ENCODE data around the gene KIAA1217. TPM values are rescaled to one million over a fixed set of nuclear protein-coding genes. Genes with fewer than 3 reads are reported as not detected.

The KIAA1217 gene
- polyA plus RNA-seq, 2 of the 4 experiments (the other 2 are of a cell fraction), result 1.5 to 2.7 TPM

DNA sequence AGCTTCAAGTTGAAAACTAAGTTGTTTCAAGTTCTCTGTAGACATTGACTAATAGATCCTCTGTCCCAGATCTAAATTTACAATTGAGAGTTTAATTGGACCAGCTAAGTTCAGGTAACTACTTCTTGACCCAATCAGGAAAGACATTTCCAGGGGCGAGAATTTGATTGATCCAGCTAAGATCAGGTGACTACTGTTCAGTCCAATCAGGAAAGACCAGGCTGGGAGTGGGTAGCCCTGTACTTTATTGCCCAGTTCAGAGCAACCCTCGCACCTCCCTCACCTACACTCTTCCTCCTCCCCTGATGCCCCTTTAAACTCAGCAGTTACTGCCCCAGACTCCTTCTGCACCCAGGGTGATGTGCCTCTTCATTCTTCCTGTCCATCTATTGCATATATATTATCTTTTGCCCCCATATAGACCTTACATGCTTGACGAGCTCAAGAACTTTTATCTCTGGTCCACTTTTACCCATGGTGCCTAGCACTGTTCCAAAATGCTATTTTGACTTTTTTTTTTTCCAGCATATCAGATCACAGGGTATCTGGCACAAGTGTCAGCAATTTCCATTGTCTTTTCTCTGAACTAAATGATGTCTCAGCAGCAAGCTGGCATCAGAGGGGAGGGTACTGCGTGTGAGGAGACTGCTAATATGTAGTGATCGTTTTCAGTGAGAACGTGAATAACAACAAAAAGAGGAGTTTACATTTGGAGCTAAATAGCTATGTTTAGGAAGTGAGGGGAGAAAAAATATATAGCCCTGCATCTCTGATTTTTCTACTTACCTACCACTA, 169.4 kb downstream of the KIAA1217 start:
- FAIRE-seq, result no peak
- Histone ChIP-seq H3K4me3 (no peak overlapping the region), H3K4me2 (no peak overlapping the region), H3K4me1 (no peaks in the 10 kb centered on the region; the same call in 2 of the 3 replicates), H3K27ac (no peak overlapping the region), H3K9me3 (no peaks in the 10 kb centered on the region)
- POLR2A ChIA-PET, result no interaction called here
- 18% methylated on average over 6 of the region's 6 CpGs for WGBS (ENCODE audit: missing lambda C conversion rate)
- TF ChIP-seq EHF (CRISPR knock-in tag; IDR thresholded peaks at IDR 0.05) (no peak), MYC (IDR thresholded peaks at IDR 0.05; ENCODE audit: borderline replicate concordance, low read length) (no peak), CHD2 (IDR thresholded peaks at IDR 0.05; ENCODE audit: low read length, partially characterized antibody) (no peak), FOXS1 (CRISPR knock-in tag; IDR thresholded peaks at IDR 0.05) (no peak), CHD4 (IDR thresholded peaks at IDR 0.05; ENCODE audit: borderline replicate concordance) (no peak), HOXA7 (CRISPR knock-in tag; IDR thresholded peaks at IDR 0.05) (no peak), RCOR1 (IDR thresholded peaks at IDR 0.05; ENCODE audit: low read depth, low read length) (no peak), SREBF2 (IDR thresholded peaks at IDR 0.05) (no peak), EHMT2 (IDR thresholded peaks at IDR 0.05; ENCODE audit: low read depth) (no peak), GATA3 (IDR thresholded peaks at IDR 0.05; ENCODE audit: borderline replicate concordance) (no peak), TFCP2L1 (CRISPR knock-in tag; IDR thresholded peaks at IDR 0.05) (no peak), RARB (CRISPR knock-in tag; IDR thresholded peaks at IDR 0.05) (no peak), HEYL (CRISPR knock-in tag; IDR thresholded peaks at IDR 0.05) (no peak)
- TF ChIP-seq, protein P1, sequence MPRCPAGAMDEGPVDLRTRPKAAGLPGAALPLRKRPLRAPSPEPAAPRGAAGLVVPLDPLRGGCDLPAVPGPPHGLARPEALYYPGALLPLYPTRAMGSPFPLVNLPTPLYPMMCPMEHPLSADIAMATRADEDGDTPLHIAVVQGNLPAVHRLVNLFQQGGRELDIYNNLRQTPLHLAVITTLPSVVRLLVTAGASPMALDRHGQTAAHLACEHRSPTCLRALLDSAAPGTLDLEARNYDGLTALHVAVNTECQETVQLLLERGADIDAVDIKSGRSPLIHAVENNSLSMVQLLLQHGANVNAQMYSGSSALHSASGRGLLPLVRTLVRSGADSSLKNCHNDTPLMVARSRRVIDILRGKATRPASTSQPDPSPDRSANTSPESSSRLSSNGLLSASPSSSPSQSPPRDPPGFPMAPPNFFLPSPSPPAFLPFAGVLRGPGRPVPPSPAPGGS (IDR thresholded peaks at IDR 0.05), result no peak
- TF ChIP-seq, protein P2, sequence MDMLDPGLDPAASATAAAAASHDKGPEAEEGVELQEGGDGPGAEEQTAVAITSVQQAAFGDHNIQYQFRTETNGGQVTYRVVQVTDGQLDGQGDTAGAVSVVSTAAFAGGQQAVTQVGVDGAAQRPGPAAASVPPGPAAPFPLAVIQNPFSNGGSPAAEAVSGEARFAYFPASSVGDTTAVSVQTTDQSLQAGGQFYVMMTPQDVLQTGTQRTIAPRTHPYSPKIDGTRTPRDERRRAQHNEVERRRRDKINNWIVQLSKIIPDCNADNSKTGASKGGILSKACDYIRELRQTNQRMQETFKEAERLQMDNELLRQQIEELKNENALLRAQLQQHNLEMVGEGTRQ (IDR thresholded peaks at IDR 0.05), result no peak
- TF ChIP-seq, protein P3, sequence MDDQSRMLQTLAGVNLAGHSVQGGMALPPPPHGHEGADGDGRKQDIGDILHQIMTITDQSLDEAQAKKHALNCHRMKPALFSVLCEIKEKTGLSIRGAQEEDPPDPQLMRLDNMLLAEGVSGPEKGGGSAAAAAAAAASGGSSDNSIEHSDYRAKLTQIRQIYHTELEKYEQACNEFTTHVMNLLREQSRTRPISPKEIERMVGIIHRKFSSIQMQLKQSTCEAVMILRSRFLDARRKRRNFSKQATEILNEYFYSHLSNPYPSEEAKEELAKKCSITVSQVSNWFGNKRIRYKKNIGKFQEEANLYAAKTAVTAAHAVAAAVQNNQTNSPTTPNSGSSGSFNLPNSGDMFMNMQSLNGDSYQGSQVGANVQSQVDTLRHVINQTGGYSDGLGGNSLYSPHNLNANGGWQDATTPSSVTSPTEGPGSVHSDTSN (IDR thresholded peaks at IDR 0.05), result no peak
- TF ChIP-seq, protein P4, sequence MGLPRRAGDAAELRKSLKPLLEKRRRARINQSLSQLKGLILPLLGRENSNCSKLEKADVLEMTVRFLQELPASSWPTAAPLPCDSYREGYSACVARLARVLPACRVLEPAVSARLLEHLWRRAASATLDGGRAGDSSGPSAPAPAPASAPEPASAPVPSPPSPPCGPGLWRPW (IDR thresholded peaks at IDR 0.05), result no peak
- CTCF ChIA-PET, result interaction anchor here (1.0 to 1.9 kb wide), 4 partner anchors 16 to 1220 kb away, joined by 3 to 6 read pairs (median 3); no protein-coding TSS in a partner anchor
- ATAC-seq, result no peak
- no peak for DNase-seq (ENCODE audit: low read depth in 1 of 2, low spot score in 1 of 2)

DNA sequence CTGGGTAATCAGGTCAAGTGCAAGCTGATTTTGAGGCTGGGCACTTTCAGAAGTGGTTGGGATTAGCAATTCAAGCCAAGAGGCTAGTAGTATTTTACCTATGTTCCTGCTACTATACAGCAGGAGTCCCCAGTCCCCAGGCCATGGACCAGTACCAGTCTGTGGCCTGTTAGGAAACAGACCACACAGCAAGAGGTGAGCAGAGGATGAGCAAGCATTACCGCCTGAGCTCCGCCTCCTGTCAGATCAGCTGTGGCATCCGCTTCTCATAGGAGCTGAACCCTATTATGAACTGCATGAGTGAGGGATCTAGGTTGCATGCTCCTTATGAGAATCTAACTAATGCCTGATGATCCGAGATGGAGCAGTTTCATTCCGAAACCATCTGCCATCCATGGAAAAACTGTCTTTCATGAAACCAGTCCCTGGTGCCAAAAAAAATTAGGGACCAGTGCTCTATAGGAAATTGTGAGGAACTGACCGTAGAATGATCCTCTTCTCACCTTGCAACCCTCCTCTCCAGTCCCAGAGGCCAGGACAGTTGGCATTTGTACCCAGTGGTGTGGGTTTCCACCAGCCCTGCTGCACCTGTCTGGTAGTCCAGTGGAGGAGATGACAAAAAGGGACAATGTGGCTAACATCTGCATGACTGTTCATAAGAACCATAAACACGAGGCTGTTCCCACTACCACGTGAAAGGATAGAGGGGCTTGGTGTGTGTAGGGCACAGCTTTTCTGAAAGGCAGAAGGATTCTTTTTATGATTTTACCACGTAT, 172.5 kb downstream of the KIAA1217 start:
- ATAC-seq, result no peak

More for the DNA sequence above, 172.5 kb downstream of the KIAA1217 start:
- Histone ChIP-seq H3K4me1 (peaks cover 4% of the 10 kb centered on the region; the same call in 2 of the 3 replicates), H3K9me3 (no peaks in the 10 kb centered on the region), H3K4me2 (no peak overlapping the region), H3K27ac (no peak overlapping the region), H3K4me3 (no peak overlapping the region)
- no peak for FAIRE-seq
- POLR2A ChIA-PET, result no interaction called here
- DNase-seq (ENCODE audit: low read depth in 1 of 2, low spot score in 1 of 2), result no peak
- WGBS (ENCODE audit: missing lambda C conversion rate), result 73% methylated on average over 9 of the region's 9 CpGs
- TF ChIP-seq EP300 (IDR thresholded peaks at IDR 0.05), result no peak
- TF ChIP-seq, protein P1 (IDR thresholded peaks at IDR 0.05), result no peak
- TF ChIP-seq NPAS2 (CRISPR knock-in tag; IDR thresholded peaks at IDR 0.05; ENCODE audit: borderline replicate concordance), result no peak
- TF ChIP-seq CBX2 (IDR thresholded peaks at IDR 0.05; ENCODE audit: borderline replicate concordance, low read depth), result no peak
- TF ChIP-seq, protein P5, sequence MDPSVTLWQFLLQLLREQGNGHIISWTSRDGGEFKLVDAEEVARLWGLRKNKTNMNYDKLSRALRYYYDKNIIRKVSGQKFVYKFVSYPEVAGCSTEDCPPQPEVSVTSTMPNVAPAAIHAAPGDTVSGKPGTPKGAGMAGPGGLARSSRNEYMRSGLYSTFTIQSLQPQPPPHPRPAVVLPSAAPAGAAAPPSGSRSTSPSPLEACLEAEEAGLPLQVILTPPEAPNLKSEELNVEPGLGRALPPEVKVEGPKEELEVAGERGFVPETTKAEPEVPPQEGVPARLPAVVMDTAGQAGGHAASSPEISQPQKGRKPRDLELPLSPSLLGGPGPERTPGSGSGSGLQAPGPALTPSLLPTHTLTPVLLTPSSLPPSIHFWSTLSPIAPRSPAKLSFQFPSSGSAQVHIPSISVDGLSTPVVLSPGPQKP (IDR thresholded peaks at IDR 0.05; ENCODE audit: low read depth, low read length), result no peak
- no peak for TF ChIP-seq RFX5 (IDR thresholded peaks at IDR 0.05)
- no peak for TF ChIP-seq JUNB (IDR thresholded peaks at IDR 0.05)
- TF ChIP-seq POLR2A (IDR thresholded peaks at IDR 0.05; ENCODE audit: low read length), result no peak
- no peak for TF ChIP-seq ZFP36 (IDR thresholded peaks at IDR 0.05; ENCODE audit: borderline replicate concordance, partially characterized antibody)
- no peak for TF ChIP-seq KDM5A (IDR thresholded peaks at IDR 0.05)
- no peak for TF ChIP-seq PHF8 (IDR thresholded peaks at IDR 0.05; ENCODE audit: borderline replicate concordance, low read depth)
- TF ChIP-seq FOXS1 (CRISPR knock-in tag; IDR thresholded peaks at IDR 0.05), result no peak
- TF ChIP-seq, protein P6, sequence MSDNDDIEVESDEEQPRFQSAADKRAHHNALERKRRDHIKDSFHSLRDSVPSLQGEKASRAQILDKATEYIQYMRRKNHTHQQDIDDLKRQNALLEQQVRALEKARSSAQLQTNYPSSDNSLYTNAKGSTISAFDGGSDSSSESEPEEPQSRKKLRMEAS (IDR thresholded peaks at IDR 0.05), result no peak
- CTCF ChIA-PET, result interaction anchor here (2.0 kb wide), 1 partner anchor 11 kb away, joined by 6 read pairs; no protein-coding TSS in a partner anchor
